ENCODE data around the gene CDK14.

The CDK14 gene

GRCh38 chr7:90891529-90891928, 295.4 kb downstream of the CDK14 start:
- H3K4me1 ChIP-seq (ENCODE audit: insufficient read depth, low read length): no peaks in the 10 kb centered on the region
- H2AFZ ChIP-seq (ENCODE audit: low read depth, low read length): no peak overlapping the region
- H3K4me3 ChIP-seq (ENCODE audit: low read length): no peak overlapping the region
- H3K9me3 ChIP-seq (ENCODE audit: low read length): no peaks in the 10 kb centered on the region
- H3K36me3 ChIP-seq (ENCODE audit: insufficient read depth, low read length): no peaks in the 10 kb centered on the region
- H3K27me3 ChIP-seq (ENCODE audit: insufficient read depth, low read length): no peaks in the 10 kb centered on the region

- Histone ChIP-seq H3K9me3 (ENCODE audit: low read length) (no peaks in the 10 kb centered on the region), H3K36me3 (ENCODE audit: insufficient read depth, low read length) (no peaks in the 10 kb centered on the region), H3K27me3 (ENCODE audit: insufficient read depth, low read length) (no peaks in the 10 kb centered on the region), H3K4me3 (ENCODE audit: low read length) (no peak overlapping the region), H3K4me1 (ENCODE audit: insufficient read depth, low read length) (no peaks in the 10 kb centered on the region), H2AFZ (ENCODE audit: low read depth, low read length) (no peak overlapping the region)
These were observed 296.1 kb downstream of the CDK14 start for GRCh38 chr7:90892213-90892612.

DNA sequence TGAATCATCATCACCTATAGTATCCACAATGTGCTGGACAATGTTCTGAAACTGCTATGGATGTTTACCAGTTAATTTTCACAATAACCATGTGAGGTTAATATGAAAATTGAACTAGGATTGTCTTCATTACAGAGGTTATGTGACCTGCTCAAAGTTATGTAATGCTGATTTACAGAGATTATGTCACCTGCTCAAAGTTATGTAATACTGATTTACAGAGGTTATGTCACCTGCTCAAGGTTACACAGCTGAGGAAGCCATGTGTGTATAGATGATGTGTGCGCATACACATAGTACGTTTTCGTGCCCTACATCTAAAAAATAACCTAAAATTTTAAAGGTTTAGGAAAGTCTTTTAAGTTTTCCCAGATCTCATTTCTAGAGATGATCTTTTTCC, 298.0 kb downstream of the CDK14 start:
- no peaks in the 10 kb centered on the region for H3K36me3 ChIP-seq (ENCODE audit: insufficient read depth, low read length)
- no peaks in the 10 kb centered on the region for H3K9me3 ChIP-seq (ENCODE audit: low read length)
- no peak overlapping the region for H3K4me3 ChIP-seq (ENCODE audit: low read length)

DNA sequence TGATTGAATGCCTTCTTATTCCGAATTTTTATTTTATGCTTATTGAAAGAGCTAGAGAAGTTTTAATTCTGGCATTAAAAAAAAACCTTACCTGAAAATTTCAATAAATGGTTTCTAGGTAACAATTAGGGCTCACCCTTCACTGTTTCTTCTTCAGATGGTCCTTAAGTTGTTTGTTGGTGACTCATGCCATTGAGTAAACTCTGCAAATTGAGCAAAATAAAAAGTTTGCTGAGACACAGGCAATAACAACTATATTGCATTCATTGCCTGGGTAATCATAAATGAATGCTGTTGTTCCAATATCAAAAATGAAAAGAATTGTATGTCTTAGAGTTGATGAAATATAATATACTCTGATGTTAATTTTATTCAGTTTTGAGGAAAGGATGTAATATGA, 300.3 kb downstream of the CDK14 start:
- Histone ChIP-seq H2AFZ (ENCODE audit: low read depth, low read length) (no peak overlapping the region), H3K4me3 (ENCODE audit: low read length) (no peak overlapping the region), H3K27me3 (ENCODE audit: insufficient read depth, low read length) (no peaks in the 10 kb centered on the region), H3K9me3 (ENCODE audit: low read length) (no peaks in the 10 kb centered on the region), H3K36me3 (ENCODE audit: insufficient read depth, low read length) (peaks cover 3% of the 10 kb centered on the region), H3K4me1 (ENCODE audit: insufficient read depth, low read length) (no peaks in the 10 kb centered on the region)

More for the DNA sequence above, 298.0 kb downstream of the CDK14 start:
- no peaks in the 10 kb centered on the region for H3K27me3 ChIP-seq (ENCODE audit: insufficient read depth, low read length)
- H2AFZ ChIP-seq (ENCODE audit: low read depth, low read length): no peak overlapping the region
- no peaks in the 10 kb centered on the region for H3K4me1 ChIP-seq (ENCODE audit: insufficient read depth, low read length)

DNA sequence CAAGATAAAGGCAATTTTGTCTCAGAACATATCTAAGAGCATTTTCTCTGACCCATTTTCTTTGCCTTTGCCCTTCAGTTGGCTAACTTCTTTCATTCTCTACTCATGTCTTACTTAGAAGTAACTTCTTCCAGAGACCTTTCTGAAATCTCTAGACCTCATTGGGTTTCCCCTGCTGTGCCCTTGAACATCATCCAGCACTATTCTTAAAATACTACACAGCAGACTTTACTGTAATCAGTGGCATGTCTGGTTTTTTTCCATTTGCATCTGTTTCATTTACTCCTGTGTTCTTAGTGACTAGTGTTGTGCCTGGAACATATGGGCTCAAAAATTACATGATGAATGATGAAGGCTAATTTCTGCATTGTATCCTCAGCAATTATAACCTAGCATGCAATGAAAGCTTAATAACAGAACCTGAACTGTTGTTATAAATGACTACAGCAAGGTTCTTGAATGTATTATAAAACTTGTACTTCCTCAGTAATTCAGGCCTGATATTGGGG, 301.9 kb downstream of the CDK14 start:
- Histone ChIP-seq H3K9me3 (ENCODE audit: low read length) (no peaks in the 10 kb centered on the region), H3K36me3 (ENCODE audit: insufficient read depth, low read length) (peaks cover 3% of the 10 kb centered on the region), H2AFZ (ENCODE audit: low read depth, low read length) (no peak overlapping the region), H3K4me3 (ENCODE audit: low read length) (no peak overlapping the region), H3K27me3 (ENCODE audit: insufficient read depth, low read length) (no peaks in the 10 kb centered on the region), H3K4me1 (ENCODE audit: insufficient read depth, low read length) (no peaks in the 10 kb centered on the region)

GRCh38 chr7:90900628-90901356, 304.7 kb downstream of the CDK14 start:
- no peak overlapping the region for H3K4me3 ChIP-seq (ENCODE audit: low read length)
- H3K9me3 ChIP-seq (ENCODE audit: low read length): no peaks in the 10 kb centered on the region
- H3K36me3 ChIP-seq (ENCODE audit: insufficient read depth, low read length): peaks cover 3% of the 10 kb centered on the region
- no peaks in the 10 kb centered on the region for H3K4me1 ChIP-seq (ENCODE audit: insufficient read depth, low read length)
- H2AFZ ChIP-seq (ENCODE audit: low read depth, low read length): no peak overlapping the region
- H3K27me3 ChIP-seq (ENCODE audit: insufficient read depth, low read length): no peaks in the 10 kb centered on the region

GRCh38 chr7:90903841-90904240, 307.7 kb downstream of the CDK14 start:
- Histone ChIP-seq H3K36me3 (ENCODE audit: insufficient read depth, low read length) (peaks cover 3% of the 10 kb centered on the region), H3K4me3 (ENCODE audit: low read length) (no peak overlapping the region), H3K27me3 (ENCODE audit: insufficient read depth, low read length) (no peaks in the 10 kb centered on the region), H2AFZ (ENCODE audit: low read depth, low read length) (no peak overlapping the region), H3K9me3 (ENCODE audit: low read length) (no peaks in the 10 kb centered on the region), H3K4me1 (ENCODE audit: insufficient read depth, low read length) (no peaks in the 10 kb centered on the region)

- H3K36me3 ChIP-seq (ENCODE audit: insufficient read depth, low read length): no peaks in the 10 kb centered on the region
- no peak overlapping the region for H2AFZ ChIP-seq (ENCODE audit: low read depth, low read length)
- no peaks in the 10 kb centered on the region for H3K9me3 ChIP-seq (ENCODE audit: low read length)
- no peaks in the 10 kb centered on the region for H3K27me3 ChIP-seq (ENCODE audit: insufficient read depth, low read length)
- no peak overlapping the region for H3K4me3 ChIP-seq (ENCODE audit: low read length)
- no peaks in the 10 kb centered on the region for H3K4me1 ChIP-seq (ENCODE audit: insufficient read depth, low read length)
These were observed 314.0 kb downstream of the CDK14 start for GRCh38 chr7:90910136-90910535.

GRCh38 chr7:90916319-90916718, 320.2 kb downstream of the CDK14 start:
- Histone ChIP-seq H3K4me1 (ENCODE audit: insufficient read depth, low read length) (no peaks in the 10 kb centered on the region), H3K4me3 (ENCODE audit: low read length) (no peak overlapping the region), H2AFZ (ENCODE audit: low read depth, low read length) (no peak overlapping the region), H3K27me3 (ENCODE audit: insufficient read depth, low read length) (no peaks in the 10 kb centered on the region), H3K9me3 (ENCODE audit: low read length) (no peaks in the 10 kb centered on the region), H3K36me3 (ENCODE audit: insufficient read depth, low read length) (no peaks in the 10 kb centered on the region)

- no peaks in the 10 kb centered on the region for H3K4me1 ChIP-seq (ENCODE audit: insufficient read depth, low read length)
- no peak overlapping the region for H2AFZ ChIP-seq (ENCODE audit: low read depth, low read length)
- no peak overlapping the region for H3K4me3 ChIP-seq (ENCODE audit: low read length)
- H3K36me3 ChIP-seq (ENCODE audit: insufficient read depth, low read length): no peaks in the 10 kb centered on the region
- H3K9me3 ChIP-seq (ENCODE audit: low read length): no peaks in the 10 kb centered on the region
- H3K27me3 ChIP-seq (ENCODE audit: insufficient read depth, low read length): no peaks in the 10 kb centered on the region
These were observed 321.4 kb downstream of the CDK14 start for GRCh38 chr7:90917539-90917938.

GRCh38 chr7:90918303-90918702, 322.2 kb downstream of the CDK14 start:
- no peak overlapping the region for H3K4me3 ChIP-seq (ENCODE audit: low read length)
- H3K4me1 ChIP-seq (ENCODE audit: insufficient read depth, low read length): no peaks in the 10 kb centered on the region
- no peaks in the 10 kb centered on the region for H3K27me3 ChIP-seq (ENCODE audit: insufficient read depth, low read length)
- no peak overlapping the region for H2AFZ ChIP-seq (ENCODE audit: low read depth, low read length)
- no peaks in the 10 kb centered on the region for H3K36me3 ChIP-seq (ENCODE audit: insufficient read depth, low read length)
- H3K9me3 ChIP-seq (ENCODE audit: low read length): no peaks in the 10 kb centered on the region

DNA sequence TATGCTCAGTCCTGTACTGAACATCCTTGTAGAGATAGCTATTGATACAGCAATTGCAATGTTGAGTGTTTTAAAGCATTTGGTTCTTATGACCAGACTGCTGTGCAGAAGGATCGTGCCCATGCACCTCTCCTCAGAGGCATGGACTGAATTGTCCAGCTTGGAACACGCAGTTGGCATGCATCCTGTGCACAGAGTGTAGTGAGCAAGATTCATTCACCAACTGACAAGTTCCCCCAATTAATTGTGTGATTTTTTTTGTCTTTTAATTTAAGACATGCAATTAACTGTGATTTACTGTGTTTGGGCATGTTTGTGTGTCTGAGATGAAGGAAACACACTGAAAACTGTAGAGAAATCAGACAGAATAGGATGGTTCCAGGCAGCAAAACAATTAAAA, 323.7 kb downstream of the CDK14 start:
- H2AFZ ChIP-seq (ENCODE audit: low read depth, low read length): no peak overlapping the region
- no peak overlapping the region for H3K4me3 ChIP-seq (ENCODE audit: low read length)
- no peaks in the 10 kb centered on the region for H3K36me3 ChIP-seq (ENCODE audit: insufficient read depth, low read length)
- no peaks in the 10 kb centered on the region for H3K9me3 ChIP-seq (ENCODE audit: low read length)
- no peaks in the 10 kb centered on the region for H3K4me1 ChIP-seq (ENCODE audit: insufficient read depth, low read length)
- no peaks in the 10 kb centered on the region for H3K27me3 ChIP-seq (ENCODE audit: insufficient read depth, low read length)

DNA sequence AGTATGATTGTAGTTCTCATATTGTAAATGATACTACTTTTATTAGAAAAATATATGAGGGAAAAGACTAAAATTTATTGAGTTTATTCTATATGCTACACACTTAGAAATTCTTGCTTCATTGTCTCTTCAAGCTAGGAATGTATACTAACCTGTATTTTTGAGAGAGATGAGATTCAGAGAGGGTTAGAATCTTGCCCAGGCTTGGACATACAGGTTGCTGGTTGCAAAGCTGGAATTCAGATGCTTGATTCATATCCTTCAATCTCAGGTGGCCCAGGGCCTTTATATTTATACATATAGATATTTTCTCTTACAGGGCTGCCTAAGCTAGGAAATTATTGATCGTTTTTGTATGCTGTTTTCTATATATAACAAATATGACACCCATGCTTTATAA, 324.2 kb downstream of the CDK14 start:
- Histone ChIP-seq H3K4me3 (ENCODE audit: low read length) (no peak overlapping the region), H3K9me3 (ENCODE audit: low read length) (no peaks in the 10 kb centered on the region), H2AFZ (ENCODE audit: low read depth, low read length) (no peak overlapping the region), H3K36me3 (ENCODE audit: insufficient read depth, low read length) (no peaks in the 10 kb centered on the region), H3K27me3 (ENCODE audit: insufficient read depth, low read length) (no peaks in the 10 kb centered on the region), H3K4me1 (ENCODE audit: insufficient read depth, low read length) (no peaks in the 10 kb centered on the region)

- Histone ChIP-seq H3K4me1 (ENCODE audit: insufficient read depth, low read length) (no peaks in the 10 kb centered on the region), H3K36me3 (ENCODE audit: insufficient read depth, low read length) (no peaks in the 10 kb centered on the region), H3K4me3 (ENCODE audit: low read length) (no peak overlapping the region), H3K27me3 (ENCODE audit: insufficient read depth, low read length) (no peaks in the 10 kb centered on the region), H3K9me3 (ENCODE audit: low read length) (no peaks in the 10 kb centered on the region), H2AFZ (ENCODE audit: low read depth, low read length) (no peak overlapping the region)
These were observed 327.4 kb downstream of the CDK14 start for GRCh38 chr7:90923541-90923997.

Data from neuron (in vitro differentiated cells).